Activated CD8-positive, alpha-beta memory T cell treated with anti-CD3 and anti-CD28 coated beads, Interleukin-2, amount 50 U/mL, for 24 hours (primary cell): Measurements from ENCODE around the gene DNASE2B.

Experiments used
- DNase-seq: peaks from one replicate; pipeline ENCODE4 v3.0.0-alpha.2; 2020; ENCODE audit errors: extremely low read depth

DNASE2B gene

GRCh38 chr1:84452436-84452835, 54.2 kb downstream of the DNASE2B start:
- no peak for DNase-seq

- no peak for DNase-seq
Observed at GRCh38 chr1:84462118-84462517, 63.8 kb downstream of the DNASE2B start.
